Femur (tissue), 1 donor: Measurements from ENCODE around the gene TPT1.
"Not testable (repeated sequence)": the region's sequence is repeated elsewhere in the genome, so short reads cannot be mapped to it uniquely, and the experiment has no call there.

Experiments used
- DNase-seq: peaks from one replicate; pipeline ENCODE4 v3.0.0-alpha.2; 2017

Gene TPT1

DNA sequence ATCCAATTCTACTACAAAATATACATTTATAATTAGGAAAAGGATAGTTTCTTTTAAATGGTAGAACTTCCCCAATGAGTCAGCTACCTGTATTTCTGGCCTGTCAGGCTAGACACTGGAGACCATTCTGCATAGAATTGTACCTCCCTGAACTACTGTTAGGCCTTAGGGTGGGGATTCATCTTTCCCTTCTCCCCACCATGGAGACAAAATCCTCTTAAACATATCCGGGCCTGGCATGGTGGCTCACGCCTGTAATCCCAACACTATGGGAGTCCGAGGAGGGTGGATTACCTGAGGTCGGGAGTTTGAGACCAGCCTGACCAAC lies 24.5 kb upstream of the TPT1 start:
- no peak for DNase-seq

DNA sequence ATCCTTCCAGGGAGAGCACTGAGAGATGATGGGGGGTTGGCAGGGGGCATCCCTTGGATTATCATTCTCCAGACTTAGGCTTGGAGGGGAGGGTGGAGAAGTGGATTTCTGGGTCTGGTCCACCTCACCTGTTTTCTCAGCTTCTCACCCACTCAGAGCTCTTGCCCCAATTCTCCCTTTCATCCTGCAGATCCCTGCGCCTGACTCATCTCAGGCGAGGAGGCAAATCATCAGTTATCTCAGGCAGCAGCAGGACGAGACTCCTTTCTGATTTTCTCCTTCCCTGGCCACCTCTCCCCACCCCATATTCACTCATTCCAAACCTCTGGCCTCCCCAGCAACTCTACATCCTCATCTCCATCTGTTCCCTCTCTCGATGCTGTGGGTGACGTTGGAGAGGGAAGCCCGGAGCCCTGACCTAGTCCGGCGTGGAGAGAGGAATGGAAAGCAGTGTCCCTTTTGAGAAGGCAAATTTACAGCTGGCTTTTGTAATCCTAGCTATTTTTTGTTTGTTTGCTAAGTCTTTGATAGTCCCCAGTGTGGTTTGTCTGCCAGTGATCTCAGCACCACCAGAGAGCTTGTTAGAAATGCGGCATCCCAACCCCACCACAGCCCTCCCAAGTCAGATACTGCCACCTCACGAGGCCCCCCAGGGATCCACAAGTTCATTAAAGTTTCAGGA lies 24.0 kb upstream of the TPT1 start:
- no peak for DNase-seq

GRCh38 chr13:45362939-45363338 lies 22.0 kb upstream of the TPT1 start:
- DNase-seq = no peak

DNA sequence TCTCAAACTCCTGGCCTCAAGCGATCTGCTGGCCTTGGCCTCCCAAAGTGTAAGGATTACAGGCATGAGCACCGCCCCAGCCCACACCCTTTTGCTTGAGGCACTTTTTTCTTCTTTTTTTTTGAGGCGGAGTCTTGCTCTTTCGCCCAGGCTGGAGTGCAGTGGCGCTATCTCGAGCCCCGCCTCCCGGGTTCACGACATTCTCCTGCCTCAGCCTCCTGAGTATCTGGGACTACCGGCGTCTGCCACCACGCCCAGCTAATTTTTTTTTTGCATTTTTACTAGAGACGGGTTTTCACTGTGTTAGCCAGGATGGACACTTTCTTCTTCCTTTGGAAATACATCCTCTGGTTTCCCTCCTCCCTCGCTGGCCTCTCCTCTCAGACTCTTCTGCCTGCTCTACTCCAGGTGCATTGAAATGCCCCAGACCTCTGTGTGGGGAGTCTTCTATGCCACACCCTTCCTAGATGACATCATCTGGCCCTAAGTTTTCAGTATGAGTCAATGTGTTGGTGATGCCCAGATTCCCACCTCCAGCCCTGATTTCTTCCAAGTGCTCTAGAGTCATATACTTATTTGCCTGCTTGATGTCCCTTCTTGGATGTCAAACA lies 20.7 kb upstream of the TPT1 start:
- DNase-seq = no peak

- no peak for DNase-seq
Observed at GRCh38 chr13:45356966-45357672, 16.1 kb upstream of the TPT1 start.

GRCh38 chr13:45353895-45354294 lies 12.9 kb upstream of the TPT1 start:
- no peak for DNase-seq

DNA sequence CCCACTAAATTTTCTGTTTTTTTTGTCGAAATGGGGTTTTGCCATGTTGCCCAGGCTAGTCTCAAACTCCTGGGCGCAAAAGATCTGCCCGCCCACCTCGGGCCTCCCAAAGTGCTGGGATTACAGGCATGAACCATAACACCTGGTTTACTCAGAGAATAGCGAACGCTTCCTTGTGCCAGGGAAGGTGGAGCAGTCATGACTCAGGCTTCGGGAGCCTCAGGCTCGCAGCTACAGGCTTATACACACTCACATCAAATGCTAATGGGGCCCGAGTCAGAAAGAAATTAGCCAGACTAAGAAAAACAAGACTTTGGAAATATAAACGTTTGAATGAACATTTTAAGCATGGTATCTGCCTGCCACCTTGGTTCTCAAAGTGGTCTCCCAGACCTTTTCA lies 11.0 kb upstream of the TPT1 start:
- no peak for DNase-seq

- no peak for DNase-seq
Observed at GRCh38 chr13:45350152-45350551, 9.2 kb upstream of the TPT1 start.

GRCh38 chr13:45349438-45349837 lies 8.5 kb upstream of the TPT1 start:
- no peak for DNase-seq

DNA sequence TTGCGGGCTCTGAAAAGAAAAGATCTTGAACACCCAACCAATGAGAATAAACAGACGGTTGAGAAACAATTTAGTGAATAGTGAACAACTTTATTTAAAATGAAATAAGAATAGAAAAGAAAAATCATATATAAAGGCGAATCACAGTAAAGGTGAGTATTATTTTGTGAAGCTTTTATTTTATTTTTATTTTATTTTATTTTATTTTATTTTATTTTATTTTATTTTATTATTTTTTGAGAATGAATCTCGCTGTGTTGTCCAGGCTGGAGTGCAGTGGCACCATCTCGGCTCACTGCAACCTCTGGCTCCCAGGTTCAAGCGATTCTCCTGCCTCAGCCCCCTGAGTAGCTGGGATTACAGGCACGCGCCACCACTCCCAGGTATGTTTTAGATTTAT lies 3.1 kb upstream of the TPT1 start:
- DNase-seq = not testable (repeated sequence)

DNA sequence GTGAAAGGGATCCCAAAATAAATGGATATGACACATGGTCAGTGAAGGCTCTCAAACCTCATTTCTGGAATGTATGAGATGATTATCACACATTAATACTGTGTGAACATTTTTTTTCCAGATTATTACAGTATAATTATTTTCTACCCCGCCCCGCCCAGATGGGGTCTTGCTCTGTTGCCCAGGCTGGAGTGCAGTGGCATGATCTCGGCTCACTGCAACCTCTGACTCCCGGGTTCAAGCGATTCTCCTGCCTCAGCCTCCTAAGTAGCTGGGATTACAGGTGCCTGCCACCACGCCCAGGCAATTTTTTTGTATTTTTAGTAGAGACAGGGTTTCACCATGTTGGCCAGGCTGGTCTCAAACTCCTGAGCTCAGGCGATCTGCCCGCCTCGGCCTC lies 2.1 kb upstream of the TPT1 start:
- DNase-seq = not testable (repeated sequence)

DNA sequence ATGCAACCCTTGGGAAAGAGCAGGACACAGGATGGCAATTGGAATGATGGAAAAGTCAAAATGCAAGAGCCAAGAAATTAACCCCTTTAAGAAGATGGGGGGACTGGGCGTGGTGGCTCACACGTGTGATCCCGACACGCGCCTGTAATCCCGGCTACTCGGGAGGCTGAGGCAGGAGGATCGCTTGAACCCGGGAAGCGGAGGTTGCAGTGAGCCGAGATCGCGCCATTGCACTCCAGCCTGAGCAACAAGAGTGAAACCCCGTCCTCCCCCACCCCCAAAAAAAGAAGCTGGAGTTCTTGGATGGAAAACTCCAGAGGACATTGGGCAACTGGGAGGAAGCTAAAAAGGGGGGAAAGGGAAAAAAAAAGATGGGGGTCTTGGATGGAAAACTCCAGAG lies 1.7 kb upstream of the TPT1 start:
- DNase-seq = not testable (repeated sequence)

DNA sequence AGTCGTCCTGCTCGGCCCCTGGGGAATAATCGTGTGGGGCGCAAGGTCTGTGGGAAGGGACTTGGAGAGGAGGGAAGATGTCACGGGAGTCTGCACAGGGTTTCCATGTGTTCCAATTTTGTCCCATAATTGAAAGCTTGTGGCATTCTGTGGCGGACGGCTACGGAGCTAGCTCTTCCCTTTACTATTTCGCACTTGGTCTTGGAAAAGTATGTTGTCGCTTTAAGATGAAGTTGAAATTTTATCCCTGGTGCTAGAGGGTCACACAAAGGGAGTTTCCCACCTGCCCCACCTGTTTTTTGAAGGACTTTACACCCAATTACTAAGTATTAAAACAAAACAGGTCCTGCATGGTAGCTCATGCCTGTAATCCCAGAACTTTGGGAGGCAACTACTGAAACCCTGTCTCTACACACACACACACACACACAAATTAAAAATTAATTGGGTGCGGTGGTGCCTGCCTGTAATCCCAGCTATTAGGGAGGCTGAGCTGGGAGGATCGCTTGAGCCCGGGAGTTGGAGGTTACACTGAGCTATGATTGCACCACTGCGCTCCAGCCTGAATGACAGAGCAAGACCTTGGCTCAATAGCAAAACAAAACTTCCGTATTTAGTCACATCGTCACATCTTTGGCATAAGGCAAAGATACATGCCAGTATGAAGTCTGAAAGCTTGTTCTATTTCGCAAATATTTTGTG lies 967 bp upstream of the TPT1 start:
- DNase-seq = peak; percentile 31

GRCh38 chr13:45340422-45341033 lies 455 bp downstream of the TPT1 start:
- peak; percentile 94 for DNase-seq

DNA sequence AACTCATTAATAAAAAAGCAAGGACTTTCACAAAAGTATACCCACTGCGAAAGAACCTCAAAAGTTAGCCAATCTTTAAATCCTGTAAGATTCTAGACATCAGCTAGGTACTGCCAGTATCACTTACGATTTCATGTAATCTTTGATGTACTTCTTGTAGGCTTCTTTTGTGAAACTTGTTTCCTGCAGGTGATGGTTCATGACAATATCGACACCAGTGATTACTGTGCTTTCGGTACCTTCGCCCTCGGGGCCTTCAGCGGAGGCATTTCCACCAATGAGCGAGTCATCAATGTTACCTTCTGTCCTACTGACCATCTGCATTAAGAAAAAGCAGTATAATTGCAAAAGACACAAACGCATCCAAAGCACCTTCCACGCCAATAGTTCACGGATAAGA lies 1.1 kb downstream of the TPT1 start:
- DNase-seq = no peak

DNA sequence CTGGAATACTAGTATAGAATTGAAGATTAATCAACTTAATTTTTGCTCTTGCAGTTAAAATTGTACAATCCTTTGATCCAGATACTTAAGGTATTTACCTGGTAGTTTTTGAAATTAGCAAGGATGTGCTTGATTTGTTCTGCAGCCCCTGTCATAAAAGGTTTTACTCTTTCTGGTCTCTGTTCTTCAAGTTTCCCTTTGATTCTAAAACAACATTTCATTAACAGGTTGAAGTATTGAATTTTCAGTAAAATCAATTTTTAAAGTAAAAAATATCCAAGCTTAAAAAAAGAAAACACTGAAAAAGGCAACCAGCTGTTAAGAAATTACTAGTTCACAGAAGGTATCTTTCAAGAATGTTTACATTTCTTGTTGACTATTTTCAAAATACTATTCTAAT lies 1.6 kb downstream of the TPT1 start:
- DNase-seq = no peak

DNA sequence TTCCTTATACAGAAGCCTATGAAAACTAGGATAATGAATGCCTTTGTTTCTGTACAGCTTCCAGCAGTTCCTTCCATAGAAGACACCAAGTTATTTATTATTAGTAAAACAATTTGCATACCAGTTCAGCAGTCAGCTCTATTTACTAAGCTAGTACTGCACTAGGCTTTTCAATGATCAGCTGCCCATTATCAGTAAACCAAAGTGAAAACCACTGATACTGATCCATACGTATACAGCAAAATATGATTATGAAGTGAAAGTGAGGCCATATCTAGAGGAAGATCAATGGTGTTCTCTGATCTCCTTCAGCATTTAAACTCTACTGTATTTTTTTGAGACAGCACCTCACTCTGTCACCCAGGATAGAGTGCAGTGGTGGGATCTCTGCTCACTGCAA lies 3.2 kb downstream of the TPT1 start:
- no peak for DNase-seq

DNA sequence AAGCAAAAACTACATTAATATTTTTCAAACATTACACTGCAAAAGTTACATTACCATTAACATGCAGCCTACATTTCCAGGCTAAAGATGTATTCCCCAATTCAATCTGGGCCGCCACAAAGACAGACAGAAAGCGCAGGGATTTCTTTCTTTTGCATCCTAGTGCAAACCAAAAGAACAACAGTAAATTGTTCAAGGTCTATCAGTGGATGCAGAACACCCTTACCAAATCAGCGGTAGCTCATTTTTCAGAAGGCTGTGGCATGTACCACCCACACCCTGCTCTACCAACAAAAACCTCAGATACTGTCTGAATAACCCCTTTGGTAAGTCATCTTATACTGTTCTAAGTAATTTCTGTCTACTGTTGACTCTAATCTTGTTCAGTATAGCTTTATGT lies 3.6 kb downstream of the TPT1 start:
- DNase-seq = no peak

GRCh38 chr13:45336025-45336800 lies 4.8 kb downstream of the TPT1 start:
- no peak for DNase-seq

DNA sequence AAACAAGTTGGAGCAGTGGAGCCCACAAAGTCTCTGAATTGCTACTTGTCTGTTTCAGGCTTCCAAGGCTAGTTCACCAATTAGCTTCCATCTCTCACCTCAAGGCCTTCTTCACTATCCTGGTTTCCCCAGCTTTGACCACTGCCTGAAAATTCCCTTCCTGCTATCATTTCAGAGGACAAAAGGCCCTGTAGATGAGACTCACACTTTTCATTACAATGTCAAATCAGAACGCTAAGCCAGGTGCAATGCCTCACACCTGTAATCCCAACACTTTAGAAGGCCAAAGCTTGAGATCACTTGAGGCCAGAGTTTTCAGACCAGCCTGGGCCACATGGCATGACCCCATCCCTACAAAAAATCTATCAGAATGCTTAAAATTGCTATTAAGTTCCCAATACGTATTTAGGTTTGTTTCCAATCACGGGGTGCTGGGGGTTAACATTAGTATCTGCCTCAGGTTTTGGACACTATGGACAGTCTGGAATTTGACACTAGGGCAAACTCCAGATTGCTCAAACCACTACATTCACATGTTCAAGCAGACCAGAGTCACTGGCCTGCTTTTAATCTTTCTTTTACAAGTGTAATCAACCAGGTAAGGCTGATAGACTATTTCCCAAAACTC lies 5.5 kb downstream of the TPT1 start:
- no peak for DNase-seq

DNA sequence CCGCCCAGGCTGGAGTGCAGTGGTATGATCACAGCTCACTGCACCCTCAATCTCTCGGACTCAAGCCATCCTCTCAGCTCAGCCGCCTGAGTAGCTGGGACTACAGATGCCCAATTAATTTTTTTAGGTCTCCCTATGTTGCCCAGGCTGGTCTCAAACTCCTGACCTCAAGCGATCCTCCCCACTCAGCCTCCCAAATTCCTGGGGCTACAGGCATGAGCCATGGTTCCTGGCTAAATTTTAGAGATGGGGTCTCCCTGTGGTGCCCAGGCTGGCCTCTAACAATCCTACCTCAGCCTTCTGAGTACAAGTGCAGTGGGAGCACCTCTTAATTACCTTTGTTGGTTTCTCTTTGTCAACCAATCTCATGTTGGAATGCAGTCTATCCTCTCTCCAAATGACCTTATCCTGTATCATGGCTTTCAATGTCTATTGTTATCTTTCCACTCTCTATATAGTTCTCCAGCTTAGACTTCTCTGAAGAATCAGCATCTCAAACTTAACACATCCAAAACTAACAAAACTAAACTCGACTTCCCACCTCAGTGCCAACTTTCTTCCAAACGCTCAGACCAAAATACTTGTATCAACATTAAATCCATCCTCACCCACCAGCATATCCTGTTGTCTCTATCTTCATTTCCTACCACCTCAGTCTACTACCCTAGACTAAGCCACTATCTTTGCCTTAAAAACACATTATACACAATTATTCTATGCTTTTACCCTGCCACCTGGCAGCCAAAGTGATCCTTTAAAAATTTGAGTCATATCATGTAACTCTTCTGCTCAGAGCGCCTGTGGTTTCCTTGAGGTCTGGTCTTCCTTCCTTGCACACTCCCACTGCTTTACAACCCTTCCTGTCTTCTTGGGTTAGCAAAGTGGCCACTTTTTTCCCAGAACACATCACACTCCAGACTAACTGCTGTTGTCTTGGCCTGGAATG lies 6.7 kb downstream of the TPT1 start:
- DNase-seq = peak; percentile 46
